ENCODE results near the gene MYL5. TPM values are rescaled to one million over a fixed set of nuclear protein-coding genes. Genes with fewer than 3 reads are reported as not detected.

MYL5 gene
- total RNA-seq, 3 donors from 2014 or later, result 7.9 to 14.9 (median 12.1) TPM

GRCh38 chr4:653831-654502, 20.4 kb upstream of the MYL5 start:
- intact Hi-C loops (cut with DNase I; ENCODE audit: low total_unique reads), result loop anchor here (10.0 kb wide), 1 partner anchor 911 kb away; no protein-coding TSS in a partner anchor
- DNase-seq (ENCODE audit: low spot score in 2 of 2), result no peak
- no peaks in the 10 kb centered on the region for H3K36me3 ChIP-seq
- H3K27ac ChIP-seq, result no peak overlapping the region
- H3K4me3 ChIP-seq, result no peak overlapping the region
- no peaks in the 10 kb centered on the region for H3K9me3 ChIP-seq
- TF ChIP-seq CTCF (IDR thresholded peaks at IDR 0.05), result no peak
- TF ChIP-seq POLR2AphosphoS5 (IDR thresholded peaks at IDR 0.05), result no peak
- H3K4me1 ChIP-seq, result no peaks in the 10 kb centered on the region
- peaks cover 0 to 55% of the 10 kb centered on the region in 2 donors for H3K27me3 ChIP-seq

GRCh38 chr4:654503-654845, 19.9 kb upstream of the MYL5 start:
- no peaks in the 10 kb centered on the region for H3K9me3 ChIP-seq
- H3K36me3 ChIP-seq, result no peaks in the 10 kb centered on the region
- H3K27me3 ChIP-seq, result peaks cover 0 to 52% of the 10 kb centered on the region in 2 donors
- H3K4me1 ChIP-seq, result no peaks in the 10 kb centered on the region
- no peak for DNase-seq (ENCODE audit: low spot score in 2 of 2)
- no peak for TF ChIP-seq POLR2AphosphoS5 (IDR thresholded peaks at IDR 0.05)
- TF ChIP-seq POLR2A (IDR thresholded peaks at IDR 0.05), result no peak
- no peak for TF ChIP-seq CTCF (IDR thresholded peaks at IDR 0.05)
- no peak overlapping the region for H3K27ac ChIP-seq
- no peak overlapping the region for H3K4me3 ChIP-seq
- intact Hi-C loops (cut with DNase I; ENCODE audit: low total_unique reads), result loop anchor here (10.0 kb wide), 1 partner anchor 910 kb away; no protein-coding TSS in a partner anchor

- Histone ChIP-seq H3K36me3 (no peaks in the 10 kb centered on the region), H3K27me3 (peaks cover 0 to 47% of the 10 kb centered on the region in 2 donors), H3K9me3 (no peaks in the 10 kb centered on the region), H3K27ac (no peak overlapping the region), H3K4me3 (no peak overlapping the region), H3K4me1 (no peaks in the 10 kb centered on the region)
- TF ChIP-seq POLR2A (IDR thresholded peaks at IDR 0.05) (no peak), CTCF (IDR thresholded peaks at IDR 0.05) (no peak), POLR2AphosphoS5 (IDR thresholded peaks at IDR 0.05) (no peak)
- intact Hi-C loops (cut with DNase I; ENCODE audit: low total_unique reads), result loop anchor here (10.0 kb wide), 1 partner anchor 910 kb away; no protein-coding TSS in a partner anchor
- no peak for DNase-seq (ENCODE audit: low spot score in 2 of 2)
These were observed 19.4 kb upstream of the MYL5 start for GRCh38 chr4:654871-655463.

- TF ChIP-seq CTCF (IDR thresholded peaks at IDR 0.05), result no peak
- TF ChIP-seq POLR2AphosphoS5 (IDR thresholded peaks at IDR 0.05), result no peak
- no peak for TF ChIP-seq POLR2A (IDR thresholded peaks at IDR 0.05)
- H3K9me3 ChIP-seq, result no peaks in the 10 kb centered on the region
- H3K4me3 ChIP-seq, result no peak overlapping the region
- no peak for DNase-seq (ENCODE audit: low spot score in 2 of 2)
- no peaks in the 10 kb centered on the region for H3K4me1 ChIP-seq
- no peak overlapping the region for H3K27ac ChIP-seq
- no peaks in the 10 kb centered on the region for H3K36me3 ChIP-seq
- peaks cover 0 to 41% of the 10 kb centered on the region in 2 donors for H3K27me3 ChIP-seq
- intact Hi-C loops (cut with DNase I; ENCODE audit: low total_unique reads), result loop anchor here (10.0 kb wide), 1 partner anchor 909 kb away; no protein-coding TSS in a partner anchor
These were observed 18.7 kb upstream of the MYL5 start for GRCh38 chr4:655464-656151.

Measured in breast epithelium (tissue), 4 donors.